Mucosa of descending colon (tissue), 3 donors: ENCODE data around the gene METTL4. TPM values are rescaled to one million over a fixed set of nuclear protein-coding genes. Genes with fewer than 3 reads are reported as not detected.

Source experiments
- ATAC-seq: fragments of 200-7000 bp; cut with Tn5 transposase; one replicate; pipeline ENCODE4 v1.9.1; 2020; ENCODE audit warnings: mild to moderate bottlenecking, moderate library complexity
- DNase-seq, 3 donors: peaks; one replicate each; pipeline ENCODE4 v3.0.0-alpha.2; 2020
- H3K36me3 ChIP-seq: fragments of 200-600 bp; one replicate; pipeline ENCODE4 v1.8.0; 2021; ENCODE audit warnings: low read depth, mild to moderate bottlenecking
- H3K4me1 ChIP-seq: fragments of 200-600 bp; one replicate; pipeline ENCODE4 v1.8.0; 2021; ENCODE audit warnings: low read depth, mild to moderate bottlenecking
- H3K4me3 ChIP-seq: fragments of 200-600 bp; one replicate; pipeline ENCODE4 v1.8.0; 2021; ENCODE audit warnings: mild to moderate bottlenecking
- H3K9me3 ChIP-seq: fragments of 200-600 bp; one replicate; pipeline ENCODE4 v1.8.0; 2021; ENCODE audit warnings: mild to moderate bottlenecking
- CTCF ChIP-seq: fragments of 200-600 bp; IDR thresholded peaks from one replicate; pipeline ENCODE4 v1.8.0; 2022; ENCODE audit warnings: antibody characterized with exemption, mild to moderate bottlenecking
- intact Hi-C, 2 donors: fragments of 100-400 bp; cut with DNase I in 1 of 2; cut with micrococcal nuclease in 1 of 2; formaldehyde crosslinking; loops; one replicate each; pipeline versions ENCODE4 v1.11.0 to v1.11.1; 2022; cut with DNase I, micrococcal nuclease
- total RNA-seq, 3 donors: library from RNA; stranded (reverse); fragmentation: NEBNext Ultra II Directional in 2 of 3; extraction: Animal tissue kit (Norgen Biotek cat#: 25700) in 2 of 3; gene quantifications; one replicate each; pipeline versions ENCODE4 v1.2.1 to v1.2.4, GENCODE V29; 2021 to 2023
- donor health status: DM: no; HTN: no; CAD: no; lungs with moderate emphysema.
- donor health status: DM: no; HTN: no; CAD: no.
- donor health status: DM: no; HTN: yes; CAD: no.

Gene METTL4
- total RNA-seq, 3 donors from 2014 or later: 7.6 to 13.6 (median 10.6) TPM

- DNase-seq (no peak), ATAC-seq (no peak)
- TF ChIP-seq CTCF: no peak
- Histone ChIP-seq H3K9me3 (no peaks in the 10 kb centered on the region), H3K4me1 (no peaks in the 10 kb centered on the region), H3K4me3 (no peak overlapping the region), H3K36me3 (no peaks in the 10 kb centered on the region)
- intact Hi-C loops: no loop called here
Observed at GRCh38 chr18:2589345-2590068, 18.2 kb upstream of the METTL4 start.

GRCh38 chr18:2588666-2589344 lies 17.5 kb upstream of the METTL4 start:
- Histone ChIP-seq H3K36me3 (no peaks in the 10 kb centered on the region), H3K4me3 (no peak overlapping the region), H3K4me1 (no peaks in the 10 kb centered on the region), H3K9me3 (no peaks in the 10 kb centered on the region)
- DNase-seq: no peak
- intact Hi-C loops: no loop called here
- no peak for ATAC-seq
- no peak for TF ChIP-seq CTCF

GRCh38 chr18:2587788-2588187 lies 16.5 kb upstream of the METTL4 start:
- DNase-seq (no peak), ATAC-seq (no peak)
- intact Hi-C loops: no loop called here
- no peak overlapping the region for H3K4me3 ChIP-seq
- no peaks in the 10 kb centered on the region for H3K9me3 ChIP-seq
- H3K36me3 ChIP-seq: no peaks in the 10 kb centered on the region
- H3K4me1 ChIP-seq: no peaks in the 10 kb centered on the region
- no peak for TF ChIP-seq CTCF

GRCh38 chr18:2573408-2573807 lies 2.1 kb upstream of the METTL4 start:
- intact Hi-C loops: loop anchor here in 1 of 2 donors (10.0 kb wide), 1 partner anchor 81 kb away; the partner anchor contains the start of gene SMCHD1
- Histone ChIP-seq H3K9me3 (no peaks in the 10 kb centered on the region), H3K4me1 (peaks cover 8% of the 10 kb centered on the region), H3K4me3 (no peak overlapping the region), H3K36me3 (no peaks in the 10 kb centered on the region)
- ATAC-seq (no peak), DNase-seq (no peak)
- TF ChIP-seq CTCF: no peak

GRCh38 chr18:2572892-2573291 lies 1.6 kb upstream of the METTL4 start:
- H3K4me1 ChIP-seq: peaks cover 8% of the 10 kb centered on the region
- ATAC-seq (no peak), DNase-seq (no peak)
- H3K36me3 ChIP-seq: no peaks in the 10 kb centered on the region
- no peaks in the 10 kb centered on the region for H3K9me3 ChIP-seq
- TF ChIP-seq CTCF: no peak
- H3K4me3 ChIP-seq: no peak overlapping the region
- intact Hi-C loops: loop anchor here in 1 of 2 donors (10.0 kb wide), 1 partner anchor 82 kb away; the partner anchor contains the start of gene SMCHD1
